ENCODE measurements around the gene CEP350. TPM values are rescaled to one million over a fixed set of nuclear protein-coding genes. Genes with fewer than 3 reads are reported as not detected.

The CEP350 gene
- total RNA-seq, 1 experiment from 2014 or later: 17.1 TPM

- no peaks in the 10 kb centered on the region for H3K9me3 ChIP-seq (ENCODE audit: low read length)
- H3K9me2 ChIP-seq (replicated peaks; ENCODE audit: low read length): no peaks in the 10 kb centered on the region
- H3K36me3 ChIP-seq (ENCODE audit: low read depth, low read length): peaks cover 4% of the 10 kb centered on the region
- H2AFZ ChIP-seq (ENCODE audit: low read length): no peak overlapping the region
- no peak overlapping the region for H3K27ac ChIP-seq (ENCODE audit: low read length)
- TF ChIP-seq CTCF (conservative IDR thresholded peaks at IDR 0.05; ENCODE audit: low read depth, low read length): no peak
- no peak for TF ChIP-seq EZH2phosphoT487 (IDR thresholded peaks at IDR 0.05; ENCODE audit: borderline replicate concordance, low read length)
- TF ChIP-seq EZH2 (IDR thresholded peaks at IDR 0.05; ENCODE audit: low read length, unreplicated experiment): no peak
- no peaks in the 10 kb centered on the region for H3F3A ChIP-seq (ENCODE audit: low read length, unreplicated experiment)
- H3K27me3 ChIP-seq (ENCODE audit: low read length): no peaks in the 10 kb centered on the region
- no peaks in the 10 kb centered on the region for H3K4me1 ChIP-seq (ENCODE audit: insufficient read depth, low read length)
- no peak overlapping the region for H3K4me3 ChIP-seq (ENCODE audit: low read length)
- H3K79me2 ChIP-seq (ENCODE audit: low read length): no peaks in the 10 kb centered on the region
- DNase-seq (no peak), ATAC-seq (no peak)
- no peaks in the 10 kb centered on the region for H4K20me1 ChIP-seq (ENCODE audit: low read length)
- intact Hi-C loops (cut with micrococcal nuclease): no loop called here
- H3K4me2 ChIP-seq (ENCODE audit: low read length): no peak overlapping the region
- no TSS peak for BruUV-seq (replicated peaks)
- CTCF ChIA-PET: no interaction called here
- POLR2A ChIA-PET (ENCODE audit: unreplicated experiment): no interaction called here
- H3K9ac ChIP-seq (ENCODE audit: low read length): no peak overlapping the region
Measured at GRCh38 chr1:180026556-180026955, 71.9 kb downstream of the CEP350 start.

GRCh38 chr1:180027949-180028445 lies 73.4 kb downstream of the CEP350 start:
- no peaks in the 10 kb centered on the region for H3K9me3 ChIP-seq (ENCODE audit: low read length)
- ChIA-PET CTCF (no interaction called here), POLR2A (ENCODE audit: unreplicated experiment) (no interaction called here)
- no peak overlapping the region for H2AFZ ChIP-seq (ENCODE audit: low read length)
- intact Hi-C loops (cut with micrococcal nuclease): no loop called here
- no peaks in the 10 kb centered on the region for H3K9me2 ChIP-seq (replicated peaks; ENCODE audit: low read length)
- no peak overlapping the region for H3K27ac ChIP-seq (ENCODE audit: low read length)
- no peaks in the 10 kb centered on the region for H4K20me1 ChIP-seq (ENCODE audit: low read length)
- H3K4me2 ChIP-seq (ENCODE audit: low read length): no peak overlapping the region
- H3K79me2 ChIP-seq (ENCODE audit: low read length): no peaks in the 10 kb centered on the region
- H3K4me1 ChIP-seq (ENCODE audit: insufficient read depth, low read length): no peaks in the 10 kb centered on the region
- ATAC-seq: peak; percentile 40; the same call in 1 of the 2 replicates
- no peaks in the 10 kb centered on the region for H3F3A ChIP-seq (ENCODE audit: low read length, unreplicated experiment)
- H3K9ac ChIP-seq (ENCODE audit: low read length): no peak overlapping the region
- no peaks in the 10 kb centered on the region for H3K27me3 ChIP-seq (ENCODE audit: low read length)
- TF ChIP-seq EZH2phosphoT487 (IDR thresholded peaks at IDR 0.05; ENCODE audit: borderline replicate concordance, low read length) (no peak), EZH2 (IDR thresholded peaks at IDR 0.05; ENCODE audit: low read length, unreplicated experiment) (no peak), CTCF (conservative IDR thresholded peaks at IDR 0.05; ENCODE audit: low read depth, low read length) (no peak)
- peak; percentile 37 for DNase-seq
- no peak overlapping the region for H3K4me3 ChIP-seq (ENCODE audit: low read length)
- BruUV-seq (replicated peaks): no TSS peak
- peaks cover 4% of the 10 kb centered on the region for H3K36me3 ChIP-seq (ENCODE audit: low read depth, low read length)

GRCh38 chr1:180028864-180029263 lies 74.3 kb downstream of the CEP350 start:
- DNase-seq (no peak), ATAC-seq (no peak)
- POLR2A ChIA-PET (ENCODE audit: unreplicated experiment): no interaction called here
- Histone ChIP-seq H3K4me1 (ENCODE audit: insufficient read depth, low read length) (peaks cover 9% of the 10 kb centered on the region; the same call in 1 of the 2 replicates), H3K4me2 (ENCODE audit: low read length) (no peak overlapping the region), H3K9me2 (replicated peaks; ENCODE audit: low read length) (no peaks in the 10 kb centered on the region), H3K9ac (ENCODE audit: low read length) (no peak overlapping the region), H3K9me3 (ENCODE audit: low read length) (no peaks in the 10 kb centered on the region), H4K20me1 (ENCODE audit: low read length) (no peaks in the 10 kb centered on the region), H3K36me3 (ENCODE audit: low read depth, low read length) (peaks cover 8% of the 10 kb centered on the region), H3K27ac (ENCODE audit: low read length) (no peak overlapping the region), H3K4me3 (ENCODE audit: low read length) (no peak overlapping the region), H2AFZ (ENCODE audit: low read length) (no peak overlapping the region), H3K27me3 (ENCODE audit: low read length) (no peaks in the 10 kb centered on the region), H3K79me2 (ENCODE audit: low read length) (no peaks in the 10 kb centered on the region), H3F3A (ENCODE audit: low read length, unreplicated experiment) (no peaks in the 10 kb centered on the region)
- TF ChIP-seq EZH2phosphoT487 (IDR thresholded peaks at IDR 0.05; ENCODE audit: borderline replicate concordance, low read length): no peak
- intact Hi-C loops (cut with micrococcal nuclease): no loop called here
- CTCF ChIA-PET: no interaction called here
- BruUV-seq (replicated peaks): no TSS peak

Measured in PC-3 (cell line).